ENCODE measurements around the gene CNOT6.

Gene CNOT6

DNA sequence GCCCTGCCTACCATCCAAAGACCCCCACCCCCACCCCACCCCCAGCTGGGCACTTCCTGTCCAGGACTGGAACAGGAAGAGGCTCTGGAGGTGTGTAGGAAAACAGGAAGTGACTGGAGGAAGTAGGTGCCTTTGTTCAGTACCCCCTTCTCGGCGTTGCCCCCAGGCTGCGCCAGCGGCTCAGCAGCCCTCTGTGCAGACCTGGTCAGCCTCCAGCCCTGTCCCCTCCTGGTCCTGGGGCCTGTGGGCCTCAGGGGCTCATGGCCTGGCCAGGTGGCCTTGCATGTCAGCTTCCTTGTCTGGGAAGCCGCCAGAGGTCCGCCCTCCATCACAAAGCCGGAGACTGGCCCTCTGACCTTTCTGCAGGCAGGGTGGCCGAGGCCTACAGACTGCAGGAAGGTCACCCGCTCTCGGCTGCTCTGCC is 129.2 kb downstream of the CNOT6 start:
- H3K9me3 ChIP-seq: no peaks in the 10 kb centered on the region
- no peak overlapping the region for H3K27ac ChIP-seq
- no peak for TF ChIP-seq CTCF (IDR thresholded peaks at IDR 0.05)
- no peak overlapping the region for H3K4me3 ChIP-seq (ENCODE audit: low read depth in 1 of 2, low read length in 1 of 2)
- no peaks in the 10 kb centered on the region for H3K36me3 ChIP-seq
- peaks cover 4 to 5% of the 10 kb centered on the region in 2 experiments for H3K4me1 ChIP-seq (ENCODE audit: control insufficient read depth in 1 of 2, insufficient read depth in 1 of 2, low read depth in 1 of 2, low read length in 1 of 2)
- peaks cover 18% of the 10 kb centered on the region for H3K27me3 ChIP-seq

DNA sequence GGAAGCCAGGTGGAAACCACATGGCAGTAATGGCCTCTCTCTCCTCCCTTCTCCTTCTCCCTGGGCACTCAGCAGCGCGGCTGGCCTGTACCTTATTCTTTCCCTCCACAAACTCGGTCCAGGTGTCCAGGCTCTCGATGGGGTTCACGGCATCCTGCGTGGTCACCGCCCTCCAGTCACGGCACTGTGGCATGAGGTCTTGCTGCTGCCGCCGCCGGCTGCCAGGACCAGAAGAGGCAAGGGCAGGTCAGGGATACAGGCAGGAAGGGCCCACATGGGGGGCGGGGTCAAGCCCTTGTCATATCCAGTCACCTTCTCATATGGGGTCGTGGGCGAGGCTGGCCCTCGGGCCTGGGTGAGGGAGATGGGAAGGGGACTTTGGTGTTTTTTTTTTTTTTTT is 129.7 kb downstream of the CNOT6 start:
- peaks cover 14% of the 10 kb centered on the region for H3K27me3 ChIP-seq

DNA sequence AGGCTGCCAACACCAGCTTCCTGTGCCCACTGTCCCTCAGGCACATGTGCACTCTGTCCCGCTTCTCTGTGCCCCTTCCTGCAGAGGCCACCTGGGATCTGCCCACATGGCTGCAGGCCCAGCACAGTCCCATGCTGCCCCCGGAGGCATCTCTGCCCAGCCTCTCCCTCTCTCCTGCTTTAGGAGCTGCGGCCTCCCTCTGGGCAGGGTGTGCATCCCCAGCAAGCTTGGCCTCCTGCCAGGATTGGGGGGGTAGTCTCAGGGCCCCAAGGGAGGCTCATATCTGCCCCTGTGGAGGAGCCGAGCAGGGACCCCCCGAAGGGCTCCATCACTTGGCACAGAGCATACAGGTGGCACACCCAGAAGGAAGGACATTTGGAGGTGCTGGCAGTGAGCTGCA is 130.4 kb downstream of the CNOT6 start:
- no peak overlapping the region for H3K4me3 ChIP-seq (ENCODE audit: low read depth in 1 of 2, low read length in 1 of 2)
- H3K9me3 ChIP-seq: no peaks in the 10 kb centered on the region
- no peak overlapping the region for H3K27ac ChIP-seq
- no peaks in the 10 kb centered on the region for H3K36me3 ChIP-seq
- H3K4me1 ChIP-seq (ENCODE audit: control insufficient read depth in 1 of 2, insufficient read depth in 1 of 2, low read depth in 1 of 2, low read length in 1 of 2): peaks cover 4 to 5% of the 10 kb centered on the region in 2 experiments
- TF ChIP-seq CTCF (IDR thresholded peaks at IDR 0.05): no peak
- peaks cover 7% of the 10 kb centered on the region for H3K27me3 ChIP-seq

More for the DNA sequence above, 129.7 kb downstream of the CNOT6 start:
- Histone ChIP-seq H3K27ac (no peak overlapping the region), H3K4me3 (ENCODE audit: low read depth in 1 of 2, low read length in 1 of 2) (no peak overlapping the region), H3K9me3 (no peaks in the 10 kb centered on the region), H3K4me1 (ENCODE audit: control insufficient read depth in 1 of 2, insufficient read depth in 1 of 2, low read depth in 1 of 2, low read length in 1 of 2) (peaks cover 4 to 5% of the 10 kb centered on the region in 2 experiments), H3K36me3 (no peaks in the 10 kb centered on the region)
- TF ChIP-seq CTCF (IDR thresholded peaks at IDR 0.05): no peak

GRCh38 chr5:180625125-180625790 is 131.1 kb downstream of the CNOT6 start:
- Histone ChIP-seq H3K27ac (no peak overlapping the region), H3K4me1 (ENCODE audit: control insufficient read depth in 1 of 2, insufficient read depth in 1 of 2, low read depth in 1 of 2, low read length in 1 of 2) (peaks cover 4 to 5% of the 10 kb centered on the region in 2 experiments), H3K9me3 (no peaks in the 10 kb centered on the region), H3K27me3 (no peaks in the 10 kb centered on the region), H3K4me3 (ENCODE audit: low read depth in 1 of 2, low read length in 1 of 2) (no peak overlapping the region), H3K36me3 (no peaks in the 10 kb centered on the region)
- no peak for TF ChIP-seq CTCF (IDR thresholded peaks at IDR 0.05)

DNA sequence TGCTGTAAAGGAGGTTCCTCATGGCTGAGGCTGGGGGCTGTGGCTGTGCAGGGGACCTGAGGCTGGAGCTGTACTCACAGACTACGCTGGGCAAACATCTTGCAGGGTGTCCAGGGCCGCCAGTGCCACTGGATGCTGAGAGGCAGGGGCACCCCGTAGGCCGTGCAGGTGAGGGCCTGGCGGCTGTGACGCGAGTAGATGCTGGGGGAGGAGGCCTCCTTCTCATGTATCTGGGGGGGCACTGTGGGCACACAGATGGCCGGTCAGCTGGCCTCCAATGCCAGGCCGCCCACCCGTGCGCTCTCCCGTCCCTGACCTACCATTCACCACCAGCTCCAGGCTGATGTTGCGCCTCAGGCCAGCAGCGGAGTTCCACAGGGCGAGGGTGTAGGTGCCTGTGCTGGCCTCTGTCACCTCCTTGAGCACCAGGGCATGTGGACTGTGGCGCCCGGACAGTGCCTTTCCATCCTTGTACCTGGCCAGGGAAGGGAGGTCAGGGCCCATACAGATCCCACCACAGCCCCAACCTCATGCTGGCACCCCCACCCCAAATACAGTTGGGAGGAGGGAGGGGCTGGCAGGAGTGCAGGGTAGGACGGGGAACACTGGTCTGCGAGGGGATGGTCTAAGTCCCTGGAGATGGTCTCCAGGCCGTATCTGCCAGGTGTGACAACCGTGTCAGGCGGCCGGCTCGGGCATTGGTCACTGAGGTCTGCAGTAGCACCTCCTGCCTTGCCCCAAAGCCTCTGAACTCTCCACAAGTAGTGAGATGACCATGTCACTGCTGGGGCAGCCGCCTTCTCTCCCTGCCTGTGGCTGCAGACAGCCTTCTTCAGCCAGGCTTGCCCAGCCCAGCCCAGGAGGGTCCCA is 131.8 kb downstream of the CNOT6 start:
- no peak for TF ChIP-seq CTCF (IDR thresholded peaks at IDR 0.05)
- Histone ChIP-seq H3K27ac (no peak overlapping the region), H3K4me3 (ENCODE audit: low read depth in 1 of 2, low read length in 1 of 2) (no peak overlapping the region), H3K27me3 (no peaks in the 10 kb centered on the region), H3K36me3 (no peaks in the 10 kb centered on the region), H3K9me3 (no peaks in the 10 kb centered on the region), H3K4me1 (ENCODE audit: control insufficient read depth in 1 of 2, insufficient read depth in 1 of 2, low read depth in 1 of 2, low read length in 1 of 2) (peaks cover 4 to 5% of the 10 kb centered on the region in 2 experiments)

Measured in neutrophil (primary cell).